ENCODE measurements around the gene SYPL1.

GRCh38 chr7:106068986-106069385, 43.1 kb downstream of the SYPL1 start:
- TF ChIP-seq, protein P1, sequence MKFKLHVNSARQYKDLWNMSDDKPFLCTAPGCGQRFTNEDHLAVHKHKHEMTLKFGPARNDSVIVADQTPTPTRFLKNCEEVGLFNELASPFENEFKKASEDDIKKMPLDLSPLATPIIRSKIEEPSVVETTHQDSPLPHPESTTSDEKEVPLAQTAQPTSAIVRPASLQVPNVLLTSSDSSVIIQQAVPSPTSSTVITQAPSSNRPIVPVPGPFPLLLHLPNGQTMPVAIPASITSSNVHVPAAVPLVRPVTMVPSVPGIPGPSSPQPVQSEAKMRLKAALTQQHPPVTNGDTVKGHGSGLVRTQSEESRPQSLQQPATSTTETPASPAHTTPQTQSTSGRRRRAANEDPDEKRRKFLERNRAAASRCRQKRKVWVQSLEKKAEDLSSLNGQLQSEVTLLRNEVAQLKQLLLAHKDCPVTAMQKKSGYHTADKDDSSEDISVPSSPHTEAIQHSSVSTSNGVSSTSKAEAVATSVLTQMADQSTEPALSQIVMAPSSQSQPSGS (tag by site-specific recombination; IDR thresholded peaks at IDR 0.05; ENCODE audit: low read depth) = no peak
- TF ChIP-seq ZNF146 (tag by site-specific recombination; IDR thresholded peaks at IDR 0.05) = no peak
- TF ChIP-seq, protein P2, sequence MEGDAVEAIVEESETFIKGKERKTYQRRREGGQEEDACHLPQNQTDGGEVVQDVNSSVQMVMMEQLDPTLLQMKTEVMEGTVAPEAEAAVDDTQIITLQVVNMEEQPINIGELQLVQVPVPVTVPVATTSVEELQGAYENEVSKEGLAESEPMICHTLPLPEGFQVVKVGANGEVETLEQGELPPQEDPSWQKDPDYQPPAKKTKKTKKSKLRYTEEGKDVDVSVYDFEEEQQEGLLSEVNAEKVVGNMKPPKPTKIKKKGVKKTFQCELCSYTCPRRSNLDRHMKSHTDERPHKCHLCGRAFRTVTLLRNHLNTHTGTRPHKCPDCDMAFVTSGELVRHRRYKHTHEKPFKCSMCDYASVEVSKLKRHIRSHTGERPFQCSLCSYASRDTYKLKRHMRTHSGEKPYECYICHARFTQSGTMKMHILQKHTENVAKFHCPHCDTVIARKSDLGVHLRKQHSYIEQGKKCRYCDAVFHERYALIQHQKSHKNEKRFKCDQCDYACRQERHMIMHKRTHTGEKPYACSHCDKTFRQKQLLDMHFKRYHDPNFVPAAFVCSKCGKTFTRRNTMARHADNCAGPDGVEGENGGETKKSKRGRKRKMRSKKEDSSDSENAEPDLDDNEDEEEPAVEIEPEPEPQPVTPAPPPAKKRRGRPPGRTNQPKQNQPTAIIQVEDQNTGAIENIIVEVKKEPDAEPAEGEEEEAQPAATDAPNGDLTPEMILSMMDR (tag by site-specific recombination; IDR thresholded peaks at IDR 0.05) = no peak
- TF ChIP-seq ZNF274 (IDR thresholded peaks at IDR 0.05; ENCODE audit: low read length) = no peak
- no peak for TF ChIP-seq ZNF274 (tag by site-specific recombination; IDR thresholded peaks at IDR 0.05; ENCODE audit: borderline replicate concordance)
- TF ChIP-seq, protein P3, sequence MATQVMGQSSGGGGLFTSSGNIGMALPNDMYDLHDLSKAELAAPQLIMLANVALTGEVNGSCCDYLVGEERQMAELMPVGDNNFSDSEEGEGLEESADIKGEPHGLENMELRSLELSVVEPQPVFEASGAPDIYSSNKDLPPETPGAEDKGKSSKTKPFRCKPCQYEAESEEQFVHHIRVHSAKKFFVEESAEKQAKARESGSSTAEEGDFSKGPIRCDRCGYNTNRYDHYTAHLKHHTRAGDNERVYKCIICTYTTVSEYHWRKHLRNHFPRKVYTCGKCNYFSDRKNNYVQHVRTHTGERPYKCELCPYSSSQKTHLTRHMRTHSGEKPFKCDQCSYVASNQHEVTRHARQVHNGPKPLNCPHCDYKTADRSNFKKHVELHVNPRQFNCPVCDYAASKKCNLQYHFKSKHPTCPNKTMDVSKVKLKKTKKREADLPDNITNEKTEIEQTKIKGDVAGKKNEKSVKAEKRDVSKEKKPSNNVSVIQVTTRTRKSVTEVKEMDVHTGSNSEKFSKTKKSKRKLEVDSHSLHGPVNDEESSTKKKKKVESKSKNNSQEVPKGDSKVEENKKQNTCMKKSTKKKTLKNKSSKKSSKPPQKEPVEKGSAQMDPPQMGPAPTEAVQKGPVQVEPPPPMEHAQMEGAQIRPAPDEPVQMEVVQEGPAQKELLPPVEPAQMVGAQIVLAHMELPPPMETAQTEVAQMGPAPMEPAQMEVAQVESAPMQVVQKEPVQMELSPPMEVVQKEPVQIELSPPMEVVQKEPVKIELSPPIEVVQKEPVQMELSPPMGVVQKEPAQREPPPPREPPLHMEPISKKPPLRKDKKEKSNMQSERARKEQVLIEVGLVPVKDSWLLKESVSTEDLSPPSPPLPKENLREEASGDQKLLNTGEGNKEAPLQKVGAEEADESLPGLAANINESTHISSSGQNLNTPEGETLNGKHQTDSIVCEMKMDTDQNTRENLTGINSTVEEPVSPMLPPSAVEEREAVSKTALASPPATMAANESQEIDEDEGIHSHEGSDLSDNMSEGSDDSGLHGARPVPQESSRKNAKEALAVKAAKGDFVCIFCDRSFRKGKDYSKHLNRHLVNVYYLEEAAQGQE (tag by site-specific recombination; IDR thresholded peaks at IDR 0.05) = no peak
- TF ChIP-seq, protein P4, sequence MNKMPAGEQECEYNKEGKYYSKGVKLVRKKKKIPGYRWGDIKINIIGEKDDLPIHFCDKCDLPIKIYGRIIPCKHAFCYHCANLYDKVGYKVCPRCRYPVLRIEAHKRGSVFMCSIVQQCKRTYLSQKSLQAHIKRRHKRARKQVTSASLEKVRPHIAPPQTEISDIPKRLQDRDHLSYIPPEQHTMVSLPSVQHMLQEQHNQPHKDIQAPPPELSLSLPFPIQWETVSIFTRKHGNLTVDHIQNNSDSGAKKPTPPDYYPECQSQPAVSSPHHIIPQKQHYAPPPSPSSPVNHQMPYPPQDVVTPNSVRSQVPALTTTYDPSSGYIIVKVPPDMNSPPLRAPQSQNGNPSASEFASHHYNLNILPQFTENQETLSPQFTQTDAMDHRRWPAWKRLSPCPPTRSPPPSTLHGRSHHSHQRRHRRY (tag by site-specific recombination; IDR thresholded peaks at IDR 0.05) = no peak
- TF ChIP-seq ZNF140 (tag by site-specific recombination; IDR thresholded peaks at IDR 0.05) = no peak
- TF ChIP-seq GLIS2 (tag by site-specific recombination; IDR thresholded peaks at IDR 0.05) = no peak
- no peak for TF ChIP-seq ZNF16 (tag by site-specific recombination; IDR thresholded peaks at IDR 0.05; ENCODE audit: low read depth)
- no peak for TF ChIP-seq YY1 (tag by site-specific recombination; IDR thresholded peaks at IDR 0.05)

Measured in HEK293 (cell line).